Fibroblast of lung (primary cell): ENCODE results near the gene UNC45A.

ENCODE experiments used
- EZH2 ChIP-seq: IDR thresholded peaks from 2 replicates; pipeline ENCODE4 v1.5.1; 2012; ENCODE audit warnings: low read length, control low read depth, mild to moderate bottlenecking; ENCODE audit errors: missing control alignments
- TF ChIP-seq, protein P1 (sequence below), 2 donors: IDR thresholded peaks in 1 of 2; conservative IDR thresholded peaks in 1 of 2; 1 replicate in 1 of 2; 2 replicates in 1 of 2; pipeline ENCODE4 v1.5.1; 2011 to 2012; ENCODE audit warnings: low read length in 2 of 2, control low read depth in 1 of 2, inconsistent platforms in 1 of 2, low read depth in 1 of 2, mild to moderate bottlenecking in 1 of 2

DNA sequence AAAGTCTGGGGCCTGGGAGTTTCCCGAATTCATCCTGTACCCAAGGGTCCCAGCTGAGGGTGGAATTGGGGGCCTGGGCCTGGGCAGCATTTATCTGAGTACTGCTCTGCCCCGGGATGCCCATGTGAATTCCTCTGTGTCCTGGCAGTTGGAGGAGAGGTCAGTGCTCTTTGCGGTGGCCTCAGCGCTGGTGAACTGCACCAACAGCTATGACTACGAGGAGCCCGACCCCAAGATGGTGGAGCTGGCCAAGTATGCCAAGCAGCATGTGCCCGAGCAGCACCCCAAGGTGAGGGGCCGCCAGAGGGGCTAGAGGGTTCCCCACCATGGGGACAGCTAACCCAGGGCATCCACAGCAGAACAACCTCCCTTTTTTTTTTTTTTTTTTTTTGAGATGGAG is 13.4 kb downstream of the UNC45A start:
- TF ChIP-seq, protein P1, sequence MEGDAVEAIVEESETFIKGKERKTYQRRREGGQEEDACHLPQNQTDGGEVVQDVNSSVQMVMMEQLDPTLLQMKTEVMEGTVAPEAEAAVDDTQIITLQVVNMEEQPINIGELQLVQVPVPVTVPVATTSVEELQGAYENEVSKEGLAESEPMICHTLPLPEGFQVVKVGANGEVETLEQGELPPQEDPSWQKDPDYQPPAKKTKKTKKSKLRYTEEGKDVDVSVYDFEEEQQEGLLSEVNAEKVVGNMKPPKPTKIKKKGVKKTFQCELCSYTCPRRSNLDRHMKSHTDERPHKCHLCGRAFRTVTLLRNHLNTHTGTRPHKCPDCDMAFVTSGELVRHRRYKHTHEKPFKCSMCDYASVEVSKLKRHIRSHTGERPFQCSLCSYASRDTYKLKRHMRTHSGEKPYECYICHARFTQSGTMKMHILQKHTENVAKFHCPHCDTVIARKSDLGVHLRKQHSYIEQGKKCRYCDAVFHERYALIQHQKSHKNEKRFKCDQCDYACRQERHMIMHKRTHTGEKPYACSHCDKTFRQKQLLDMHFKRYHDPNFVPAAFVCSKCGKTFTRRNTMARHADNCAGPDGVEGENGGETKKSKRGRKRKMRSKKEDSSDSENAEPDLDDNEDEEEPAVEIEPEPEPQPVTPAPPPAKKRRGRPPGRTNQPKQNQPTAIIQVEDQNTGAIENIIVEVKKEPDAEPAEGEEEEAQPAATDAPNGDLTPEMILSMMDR (conservative IDR thresholded peaks at IDR 0.05 in 1 of 2, IDR thresholded peaks at IDR 0.05 in 1 of 2; ENCODE audit: low read depth in 1 of 2, low read length in 2 of 2): no peak
- TF ChIP-seq EZH2: no peak
